ENCODE data around the gene MYOD1. TPM values are rescaled to one million over a fixed set of nuclear protein-coding genes. Genes with fewer than 3 reads are reported as not detected.
A peak's percentile ranks its signal among the peaks of the same experiment; 100 is the strongest.

MYOD1 gene
- total and polyA plus RNA-seq, 9 of the 15 experiments (the other 6 are each of a cell fraction or from before 2014, with no cell fraction given) = not detected

GRCh38 chr11:17722000-17722643 is 2.8 kb downstream of the MYOD1 start:
- in situ Hi-C loops (cut with MboI) = loop anchor here (10.0 kb wide), 1 partner anchor 117 kb away; no protein-coding TSS in a partner anchor
- ChIA-PET POLR2A (interaction anchor here (0.6 to 1.1 kb wide), 3 partner anchors 11 to 124 kb away, joined by 3 to 4 read pairs (median 4); no protein-coding TSS in a partner anchor), CTCF (ENCODE audit: low intra/inter-chr PET ratio) (no interaction called here)
- no peaks in the 10 kb centered on the region for H3K9me3 ChIP-seq (replicated peaks; ENCODE audit: control insufficient read depth, insufficient read depth, low read depth, low read length)
- no peak for FAIRE-seq
- no peak overlapping the region for H3K27ac ChIP-seq (ENCODE audit: extremely low read depth, low read depth, low read length)
- no peaks in the 10 kb centered on the region for H3K79me2 ChIP-seq (ENCODE audit: control insufficient read depth, insufficient read depth, low read length)
- ATAC-seq = peak; percentile 79
- no peaks in the 10 kb centered on the region for H3K9me1 ChIP-seq (ENCODE audit: control insufficient read depth, insufficient read depth, low read length)
- H3K4me3 ChIP-seq = no peak overlapping the region
- no peaks in the 10 kb centered on the region for H3K36me3 ChIP-seq (ENCODE audit: control insufficient read depth, insufficient read depth, low read length)
- 3% methylated on average over 25 of the region's 25 CpGs for WGBS (ENCODE audit: insufficient coverage, low coverage, missing lambda C conversion rate)
- BruUV-seq (replicated peaks) = no TSS peak
- DNase-seq (ENCODE audit: extremely low read depth in 1 of 4, low spot score in 3 of 4) = peak; percentile 19 to 41 (median 33)
- intact Hi-C loops (cut with micrococcal nuclease) = loop anchor here (2.0 kb wide), 1 partner anchor 123 kb away; no protein-coding TSS in a partner anchor
- H4K20me1 ChIP-seq (replicated peaks; ENCODE audit: control insufficient read depth, insufficient read depth, low read length) = no peaks in the 10 kb centered on the region
- H2AFZ ChIP-seq (ENCODE audit: low read depth, low read length) = no peak overlapping the region
- no peak overlapping the region for H3K9ac ChIP-seq (ENCODE audit: insufficient read depth in 1 of 2, low read depth in 2 of 2, low read length in 2 of 2)
- peaks cover 0 to 10% of the 10 kb centered on the region in 2 experiments; a peak in 2 of 5 replicates for H3K4me1 ChIP-seq (replicated peaks in 1 of 2; ENCODE audit: control insufficient read depth in 2 of 2, insufficient read depth in 2 of 2, low read length in 2 of 2)
- peaks cover 0 to 30% of the 10 kb centered on the region in 2 experiments; a peak in 2 of 5 replicates for H3K27me3 ChIP-seq (ENCODE audit: control insufficient read depth in 2 of 2, insufficient read depth in 2 of 2, low read length in 2 of 2)
- no peak overlapping the region for H3K4me2 ChIP-seq (ENCODE audit: insufficient read depth, low read length)
- TF ChIP-seq SMC3 (conservative IDR thresholded peaks at IDR 0.05; ENCODE audit: insufficient read depth, low read depth, low read length) (0 out of 2 replicates have a peak, but pooled peaks have one; percentile 18), REST (IDR thresholded peaks at IDR 0.05; ENCODE audit: borderline replicate concordance) (peak; percentile 29; the same call in 1 of the 2 replicates), REST (CRISPR knock-in tag; IDR thresholded peaks at IDR 0.05; ENCODE audit: low read depth) (no peak), ZSCAN29 (IDR thresholded peaks at IDR 0.05) (peak; percentile 49; the same call in 1 of the 2 replicates), CTCF (IDR thresholded peaks at IDR 0.05 in 2 of 3, conservative IDR thresholded peaks at IDR 0.05 in 1 of 3; ENCODE audit: insufficient read depth in 2 of 3, low read depth in 1 of 3, low read length in 3 of 3) (peak; percentile 55 to 60 (median 60); a peak in 5 of 6 replicates), SPI1 (IDR thresholded peaks at IDR 0.05; ENCODE audit: borderline replicate concordance, low read depth, low read length) (peak; percentile 27; the same call in 1 of the 2 replicates), SMARCC2 (IDR thresholded peaks at IDR 0.05; ENCODE audit: low read depth) (no peak), NR0B1 (IDR thresholded peaks at IDR 0.05; ENCODE audit: partially characterized antibody) (no peak), FOXP1 (CRISPR knock-in tag; IDR thresholded peaks at IDR 0.05) (no peak)
